T-cell (primary cell): ENCODE measurements around the gene NELL1. TPM values are rescaled to one million over a fixed set of nuclear protein-coding genes. Genes with fewer than 3 reads are reported as not detected.

ENCODE experiments used
- ATAC-seq, 4 experiments: fragments of 200-7000 bp in 3 of 4; fragments of 150-1000 bp in 1 of 4; cut with Tn5 transposase; replicated peaks in 1 of 4; 1 replicate in 3 of 4; 2 replicates in 1 of 4; pipeline ENCODE4 v1.10.0; 2021; ENCODE audit warnings: moderate library complexity in 3 of 4, mild to moderate bottlenecking in 2 of 4, moderate number of reproducible peaks in 1 of 4
- CTCF ChIA-PET, 2 donors: fragments of 300-600 bp; sonication (Branson Sonifier 250); formaldehyde crosslinking; loops; one replicate each; lab custom pipeline; 2022; ENCODE audit warnings: antibody characterized with exemption in 2 of 2; lab: Charles Lee
- POLR2A ChIA-PET, 2 donors: fragments of 300-600 bp; sonication (Branson Sonifier 250); formaldehyde crosslinking; loops; one replicate each; lab custom pipeline; 2022; ENCODE audit warnings: antibody characterized with exemption in 2 of 2; lab: Charles Lee
- DNase-seq, 35 experiments: peaks; one replicate each; pipeline versions ENCODE4 v3.0.0 to v3.0.0-alpha.2; 2013 to 2023
- H3K27ac ChIP-seq: one replicate; pipeline ENCODE4 v1.5.1; 2013; ENCODE audit warnings: low read length
- H3K27me3 ChIP-seq, 2 experiments: replicated peaks in 1 of 2; 1 replicate in 1 of 2; 2 replicates in 1 of 2; pipeline versions ENCODE4 v1.6.1 to v1.7.0; 2013; ENCODE audit warnings: low read length in 1 of 2, mixed read lengths in 1 of 2; ENCODE audit not compliant: control insufficient read depth in 2 of 2, insufficient read depth in 2 of 2; ENCODE audit errors: extremely low read depth in 1 of 2
- H3K36me3 ChIP-seq, 2 donors: 1 replicate in 1 of 2; 2 replicates in 1 of 2; pipeline versions ENCODE4 v1.6.1 to v1.7.0; 2013; ENCODE audit warnings: low read length in 1 of 2; ENCODE audit not compliant: control insufficient read depth in 2 of 2, insufficient read depth in 1 of 2; ENCODE audit errors: extremely low read depth in 1 of 2
- H3K4me1 ChIP-seq, 2 experiments: 1 replicate in 1 of 2; 2 replicates in 1 of 2; pipeline versions ENCODE4 v1.6.1 to v1.7.0; 2013; ENCODE audit warnings: low read length in 2 of 2, mixed read lengths in 1 of 2; ENCODE audit not compliant: insufficient read depth in 2 of 2, control insufficient read depth in 1 of 2; ENCODE audit errors: extremely low read depth in 1 of 2
- H3K4me3 ChIP-seq, 2 donors: 1 replicate in 1 of 2; 2 replicates in 1 of 2; pipeline versions ENCODE4 v1.5.1 to v1.7.0; 2013; ENCODE audit warnings: mild to moderate bottlenecking in 2 of 2, low read length in 1 of 2, moderate library complexity in 1 of 2; ENCODE audit not compliant: control insufficient read depth in 1 of 2; ENCODE audit errors: extremely low read depth in 1 of 2
- H3K9me3 ChIP-seq: 2 replicates; pipeline ENCODE4 v1.7.0; 2013
- H3K27ac Mint-ChIP-seq, 2 donors: one replicate each; pipeline ENCODE4 v1.8.0; 2020 to 2021; ENCODE audit warnings: mild to moderate bottlenecking in 2 of 2, mixed read lengths in 2 of 2
- H3K27me3 Mint-ChIP-seq, 2 donors: one replicate each; pipeline ENCODE4 v1.8.0; 2021 to 2022; ENCODE audit warnings: mixed read lengths in 2 of 2
- H3K36me3 Mint-ChIP-seq: one replicate; pipeline ENCODE4 v1.8.0; 2021; ENCODE audit warnings: mixed read lengths
- H3K4me1 Mint-ChIP-seq, 3 donors: one replicate each; pipeline ENCODE4 v1.8.0; 2020 to 2022; ENCODE audit warnings: mixed read lengths in 3 of 3, mild to moderate bottlenecking in 1 of 3
- H3K4me3 Mint-ChIP-seq, 3 donors: one replicate each; pipeline ENCODE4 v1.8.0; 2020 to 2022; ENCODE audit warnings: mild to moderate bottlenecking in 3 of 3, mixed read lengths in 3 of 3, moderate library complexity in 3 of 3
- H3K9me3 Mint-ChIP-seq, 3 donors: one replicate each; pipeline ENCODE4 v1.8.0; 2020 to 2022; ENCODE audit warnings: mixed read lengths in 3 of 3
- WGBS: methylation state at CpG from one replicate; pipeline ENCODE4 v1.1.5; 2013; ENCODE audit warnings: missing lambda C conversion rate; ENCODE audit not compliant: insufficient coverage; 5-methylcytosine and 5-hydroxymethylcytosine counted together
- total RNA-seq, 35 experiments: library from RNA in 6 of 35; stranded (reverse) in 6 of 35; fragments of 120-200 nt in 1 of 35; gene quantifications; one replicate each; pipeline versions ENCODE4 v1.2.1 to v1.2.4 and lab custom pipeline; 2013 to 2026

The NELL1 gene
- total RNA-seq, 5 donors from 2014 or later (not counting 1 experiment from before 2014, with no cell fraction given): not detected

- POLR2A ChIA-PET: no interaction called here
- Histone ChIP-seq H3K4me1 (no peaks in the 10 kb centered on the region), H3K36me3 (no peaks in the 10 kb centered on the region), H3K4me3 (no peak overlapping the region), H3K27ac (no peak overlapping the region), H3K9me3 (no peaks in the 10 kb centered on the region), H3K27me3 (no peaks in the 10 kb centered on the region)
- no CpG with 5 or more reads among the region's 5 CpGs for WGBS
- no peaks in the 10 kb centered on the region for H3K4me1 Mint-ChIP-seq
- DNase-seq (no peak), ATAC-seq (no peak)
- CTCF ChIA-PET: no interaction called here
- peaks cover 17 to 35% (median 24%) of the 10 kb centered on the region in 3 donors for H3K9me3 Mint-ChIP-seq
- no peak overlapping the region for H3K27ac Mint-ChIP-seq
- H3K4me3 Mint-ChIP-seq: no peak overlapping the region
- no peaks in the 10 kb centered on the region for H3K27me3 Mint-ChIP-seq
- H3K36me3 Mint-ChIP-seq: no peaks in the 10 kb centered on the region
Observed at GRCh38 chr11:21421711-21422329, 752.4 kb downstream of the NELL1 start.

GRCh38 chr11:21426931-21427330 lies 757.5 kb downstream of the NELL1 start:
- DNase-seq: no peak
- Mint-ChIP-seq H3K4me1 (no peaks in the 10 kb centered on the region), H3K4me3 (no peak overlapping the region), H3K27ac (no peak overlapping the region), H3K9me3 (peaks cover 10 to 24% (median 21%) of the 10 kb centered on the region in 3 donors), H3K36me3 (no peaks in the 10 kb centered on the region), H3K27me3 (no peaks in the 10 kb centered on the region)
- Histone ChIP-seq H3K9me3 (no peaks in the 10 kb centered on the region), H3K4me1 (no peaks in the 10 kb centered on the region), H3K4me3 (no peak overlapping the region), H3K27ac (no peak overlapping the region), H3K27me3 (no peaks in the 10 kb centered on the region), H3K36me3 (no peaks in the 10 kb centered on the region)
- no CpG with 5 or more reads among the region's 3 CpGs for WGBS
- CTCF ChIA-PET: no interaction called here
- POLR2A ChIA-PET: no interaction called here
- no peak for ATAC-seq

GRCh38 chr11:21427726-21428125 lies 758.3 kb downstream of the NELL1 start:
- Mint-ChIP-seq H3K4me1 (no peaks in the 10 kb centered on the region), H3K27ac (no peak overlapping the region), H3K27me3 (no peaks in the 10 kb centered on the region), H3K36me3 (no peaks in the 10 kb centered on the region), H3K9me3 (peaks cover 9 to 24% (median 21%) of the 10 kb centered on the region in 3 donors), H3K4me3 (no peak overlapping the region)
- Histone ChIP-seq H3K9me3 (no peaks in the 10 kb centered on the region), H3K27ac (no peak overlapping the region), H3K4me3 (no peak overlapping the region), H3K36me3 (no peaks in the 10 kb centered on the region), H3K27me3 (no peaks in the 10 kb centered on the region), H3K4me1 (no peaks in the 10 kb centered on the region)
- WGBS: no CpG with 5 or more reads among the region's 1 CpG
- ATAC-seq: no peak
- CTCF ChIA-PET: no interaction called here
- POLR2A ChIA-PET: no interaction called here
- no peak for DNase-seq

- 17% methylated on average over 1 of the region's 1 CpG for WGBS
- Histone ChIP-seq H3K9me3 (no peaks in the 10 kb centered on the region), H3K27ac (no peak overlapping the region), H3K4me3 (no peak overlapping the region), H3K4me1 (no peaks in the 10 kb centered on the region), H3K27me3 (no peaks in the 10 kb centered on the region), H3K36me3 (no peaks in the 10 kb centered on the region)
- DNase-seq (no peak), ATAC-seq (no peak)
- ChIA-PET POLR2A (no interaction called here), CTCF (no interaction called here)
- H3K4me3 Mint-ChIP-seq: no peak overlapping the region
- H3K36me3 Mint-ChIP-seq: no peaks in the 10 kb centered on the region
- no peaks in the 10 kb centered on the region for H3K4me1 Mint-ChIP-seq
- H3K27ac Mint-ChIP-seq: no peak overlapping the region
- H3K9me3 Mint-ChIP-seq: peaks cover 10 to 25% (median 20%) of the 10 kb centered on the region in 3 donors
- H3K27me3 Mint-ChIP-seq: no peaks in the 10 kb centered on the region
Observed at GRCh38 chr11:21428796-21429195, 759.4 kb downstream of the NELL1 start.

GRCh38 chr11:21429401-21429800 lies 760.0 kb downstream of the NELL1 start:
- Mint-ChIP-seq H3K27me3 (no peaks in the 10 kb centered on the region), H3K4me3 (no peak overlapping the region), H3K9me3 (peaks cover 7 to 28% (median 23%) of the 10 kb centered on the region in 3 donors), H3K36me3 (no peaks in the 10 kb centered on the region), H3K4me1 (no peaks in the 10 kb centered on the region), H3K27ac (no peak overlapping the region)
- Histone ChIP-seq H3K27me3 (no peaks in the 10 kb centered on the region), H3K9me3 (no peaks in the 10 kb centered on the region), H3K4me1 (no peaks in the 10 kb centered on the region), H3K27ac (no peak overlapping the region), H3K4me3 (no peak overlapping the region), H3K36me3 (no peaks in the 10 kb centered on the region)
- ATAC-seq (no peak), DNase-seq (no peak)
- ChIA-PET CTCF (no interaction called here), POLR2A (no interaction called here)

GRCh38 chr11:21430537-21430936 lies 761.2 kb downstream of the NELL1 start:
- H3K9me3 Mint-ChIP-seq: peaks cover 12 to 29% (median 21%) of the 10 kb centered on the region in 3 donors
- DNase-seq: no peak
- Histone ChIP-seq H3K4me1 (no peaks in the 10 kb centered on the region), H3K36me3 (no peaks in the 10 kb centered on the region), H3K9me3 (no peaks in the 10 kb centered on the region), H3K4me3 (no peak overlapping the region), H3K27ac (no peak overlapping the region), H3K27me3 (no peaks in the 10 kb centered on the region)
- no peaks in the 10 kb centered on the region for H3K36me3 Mint-ChIP-seq
- no peak overlapping the region for H3K4me3 Mint-ChIP-seq
- H3K27me3 Mint-ChIP-seq: no peaks in the 10 kb centered on the region
- WGBS: 100% methylated on average over 1 of the region's 3 CpGs
- H3K4me1 Mint-ChIP-seq: no peaks in the 10 kb centered on the region
- POLR2A ChIA-PET: no interaction called here
- no peak for ATAC-seq
- CTCF ChIA-PET: no interaction called here
- H3K27ac Mint-ChIP-seq: no peak overlapping the region
